ENCODE data around the gene FBXW8. TPM values are rescaled to one million over a fixed set of nuclear protein-coding genes. Genes with fewer than 3 reads are reported as not detected.

Gene FBXW8
- total and polyA plus RNA-seq, 2 experiments from 2014 or later: 17.0 to 20.6 TPM

DNA sequence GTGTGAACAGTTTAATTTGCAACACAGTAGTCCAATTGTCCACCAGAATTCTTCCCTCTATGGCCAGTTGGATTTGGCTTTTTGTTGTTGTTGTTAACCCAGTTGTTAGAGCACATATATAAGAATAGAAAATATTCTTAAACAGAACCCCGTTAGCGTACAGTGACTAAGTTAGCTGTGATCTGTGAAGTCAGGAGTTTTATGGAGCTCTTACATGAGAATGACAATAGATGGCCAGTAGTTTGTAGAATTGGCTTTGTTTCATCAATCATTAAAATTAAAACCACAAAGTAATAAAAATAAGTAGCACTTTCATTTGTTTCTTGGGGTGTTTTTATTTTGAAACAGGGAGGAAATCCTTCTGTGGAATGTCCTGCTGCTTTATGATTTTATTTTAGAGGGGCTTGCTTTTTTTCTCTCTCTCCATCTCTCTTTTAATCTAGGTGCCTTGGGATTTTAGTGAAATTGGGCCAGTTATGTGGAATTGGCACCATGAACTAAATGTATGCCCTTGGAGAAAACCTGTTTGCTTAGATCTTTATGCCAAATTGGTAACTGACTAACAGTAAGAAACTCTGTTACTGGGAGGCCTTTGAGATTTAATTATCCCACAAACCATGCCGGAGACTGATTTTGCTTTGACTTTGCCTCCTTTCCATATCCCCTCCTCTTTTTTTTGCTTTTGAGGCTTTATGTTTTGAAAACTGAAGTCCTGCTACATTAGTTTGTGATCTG lies 22.9 kb downstream of the FBXW8 start:
- no peak overlapping the region for H2AFZ ChIP-seq
- H4K20me1 ChIP-seq (ENCODE audit: insufficient read depth, poor library complexity, severe bottlenecking): peaks cover 8% of the 10 kb centered on the region
- 84% methylated on average over 3 of the region's 3 CpGs for WGBS (ENCODE audit: low lambda C conversion rate, missing lambda C conversion rate)
- H3K27ac ChIP-seq: peak overlapping the region; percentile 9
- DNase-seq (ENCODE audit: low spot score): no peak
- no peaks in the 10 kb centered on the region for H3K9me2 ChIP-seq (replicated peaks; ENCODE audit: insufficient read depth)
- H3K4me3 ChIP-seq: no peak overlapping the region
- no peaks in the 10 kb centered on the region for H3K27me3 ChIP-seq
- H3K4me1 ChIP-seq (ENCODE audit: insufficient read depth): peaks cover 7% of the 10 kb centered on the region
- H3K9me3 ChIP-seq (ENCODE audit: low read depth): no peaks in the 10 kb centered on the region
- no peak overlapping the region for H3K4me2 ChIP-seq
- H3K36me3 ChIP-seq (replicated peaks; ENCODE audit: insufficient read depth, low read depth): no peaks in the 10 kb centered on the region
- TF ChIP-seq, protein P1, sequence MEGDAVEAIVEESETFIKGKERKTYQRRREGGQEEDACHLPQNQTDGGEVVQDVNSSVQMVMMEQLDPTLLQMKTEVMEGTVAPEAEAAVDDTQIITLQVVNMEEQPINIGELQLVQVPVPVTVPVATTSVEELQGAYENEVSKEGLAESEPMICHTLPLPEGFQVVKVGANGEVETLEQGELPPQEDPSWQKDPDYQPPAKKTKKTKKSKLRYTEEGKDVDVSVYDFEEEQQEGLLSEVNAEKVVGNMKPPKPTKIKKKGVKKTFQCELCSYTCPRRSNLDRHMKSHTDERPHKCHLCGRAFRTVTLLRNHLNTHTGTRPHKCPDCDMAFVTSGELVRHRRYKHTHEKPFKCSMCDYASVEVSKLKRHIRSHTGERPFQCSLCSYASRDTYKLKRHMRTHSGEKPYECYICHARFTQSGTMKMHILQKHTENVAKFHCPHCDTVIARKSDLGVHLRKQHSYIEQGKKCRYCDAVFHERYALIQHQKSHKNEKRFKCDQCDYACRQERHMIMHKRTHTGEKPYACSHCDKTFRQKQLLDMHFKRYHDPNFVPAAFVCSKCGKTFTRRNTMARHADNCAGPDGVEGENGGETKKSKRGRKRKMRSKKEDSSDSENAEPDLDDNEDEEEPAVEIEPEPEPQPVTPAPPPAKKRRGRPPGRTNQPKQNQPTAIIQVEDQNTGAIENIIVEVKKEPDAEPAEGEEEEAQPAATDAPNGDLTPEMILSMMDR (IDR thresholded peaks at IDR 0.05; ENCODE audit: poor library complexity): no peak
- TF ChIP-seq EZH2 (IDR thresholded peaks at IDR 0.05; ENCODE audit: borderline replicate concordance): no peak
- no peak for TF ChIP-seq EZH2phosphoT487 (IDR thresholded peaks at IDR 0.05; ENCODE audit: low read depth, severe bottlenecking, unreplicated experiment)
- peaks cover 60% of the 10 kb centered on the region for H3K79me2 ChIP-seq

GRCh38 chr12:116934908-116935705 lies 24.4 kb downstream of the FBXW8 start:
- Histone ChIP-seq H3K9me2 (replicated peaks; ENCODE audit: insufficient read depth) (no peaks in the 10 kb centered on the region), H3K9me3 (ENCODE audit: low read depth) (no peaks in the 10 kb centered on the region), H3K27me3 (no peaks in the 10 kb centered on the region), H4K20me1 (ENCODE audit: insufficient read depth, poor library complexity, severe bottlenecking) (peaks cover 8% of the 10 kb centered on the region), H3K4me2 (no peak overlapping the region), H2AFZ (no peak overlapping the region), H3K27ac (no peak overlapping the region), H3K4me3 (no peak overlapping the region), H3K36me3 (replicated peaks; ENCODE audit: insufficient read depth, low read depth) (no peaks in the 10 kb centered on the region), H3K79me2 (peaks cover 62% of the 10 kb centered on the region), H3K4me1 (ENCODE audit: insufficient read depth) (peaks cover 7% of the 10 kb centered on the region)
- DNase-seq (ENCODE audit: low spot score): no peak
- WGBS (ENCODE audit: low lambda C conversion rate, missing lambda C conversion rate): 86% methylated on average over 4 of the region's 4 CpGs
- TF ChIP-seq EZH2 (IDR thresholded peaks at IDR 0.05; ENCODE audit: borderline replicate concordance): no peak
- TF ChIP-seq, protein P1 (IDR thresholded peaks at IDR 0.05; ENCODE audit: poor library complexity): no peak
- no peak for TF ChIP-seq EZH2phosphoT487 (IDR thresholded peaks at IDR 0.05; ENCODE audit: low read depth, severe bottlenecking, unreplicated experiment)

- Histone ChIP-seq H3K9me2 (replicated peaks; ENCODE audit: insufficient read depth) (no peaks in the 10 kb centered on the region), H3K79me2 (peaks cover 44% of the 10 kb centered on the region), H3K4me3 (no peak overlapping the region), H2AFZ (no peak overlapping the region), H3K4me2 (no peak overlapping the region), H3K36me3 (replicated peaks; ENCODE audit: insufficient read depth, low read depth) (no peaks in the 10 kb centered on the region), H3K27ac (no peak overlapping the region), H3K9me3 (ENCODE audit: low read depth) (no peaks in the 10 kb centered on the region), H4K20me1 (ENCODE audit: insufficient read depth, poor library complexity, severe bottlenecking) (peaks cover 6% of the 10 kb centered on the region), H3K4me1 (ENCODE audit: insufficient read depth) (peaks cover 7% of the 10 kb centered on the region), H3K27me3 (no peaks in the 10 kb centered on the region)
- DNase-seq (ENCODE audit: low spot score): no peak
- WGBS (ENCODE audit: low lambda C conversion rate, missing lambda C conversion rate): 28% methylated on average over 1 of the region's 1 CpG
- TF ChIP-seq, protein P1 (IDR thresholded peaks at IDR 0.05; ENCODE audit: poor library complexity): no peak
- TF ChIP-seq EZH2phosphoT487 (IDR thresholded peaks at IDR 0.05; ENCODE audit: low read depth, severe bottlenecking, unreplicated experiment) (no peak), EZH2 (IDR thresholded peaks at IDR 0.05; ENCODE audit: borderline replicate concordance) (no peak)
These were observed 26.9 kb downstream of the FBXW8 start for GRCh38 chr12:116937640-116938039.
